Measurements from ENCODE around the gene RPN1.

The RPN1 gene

DNA sequence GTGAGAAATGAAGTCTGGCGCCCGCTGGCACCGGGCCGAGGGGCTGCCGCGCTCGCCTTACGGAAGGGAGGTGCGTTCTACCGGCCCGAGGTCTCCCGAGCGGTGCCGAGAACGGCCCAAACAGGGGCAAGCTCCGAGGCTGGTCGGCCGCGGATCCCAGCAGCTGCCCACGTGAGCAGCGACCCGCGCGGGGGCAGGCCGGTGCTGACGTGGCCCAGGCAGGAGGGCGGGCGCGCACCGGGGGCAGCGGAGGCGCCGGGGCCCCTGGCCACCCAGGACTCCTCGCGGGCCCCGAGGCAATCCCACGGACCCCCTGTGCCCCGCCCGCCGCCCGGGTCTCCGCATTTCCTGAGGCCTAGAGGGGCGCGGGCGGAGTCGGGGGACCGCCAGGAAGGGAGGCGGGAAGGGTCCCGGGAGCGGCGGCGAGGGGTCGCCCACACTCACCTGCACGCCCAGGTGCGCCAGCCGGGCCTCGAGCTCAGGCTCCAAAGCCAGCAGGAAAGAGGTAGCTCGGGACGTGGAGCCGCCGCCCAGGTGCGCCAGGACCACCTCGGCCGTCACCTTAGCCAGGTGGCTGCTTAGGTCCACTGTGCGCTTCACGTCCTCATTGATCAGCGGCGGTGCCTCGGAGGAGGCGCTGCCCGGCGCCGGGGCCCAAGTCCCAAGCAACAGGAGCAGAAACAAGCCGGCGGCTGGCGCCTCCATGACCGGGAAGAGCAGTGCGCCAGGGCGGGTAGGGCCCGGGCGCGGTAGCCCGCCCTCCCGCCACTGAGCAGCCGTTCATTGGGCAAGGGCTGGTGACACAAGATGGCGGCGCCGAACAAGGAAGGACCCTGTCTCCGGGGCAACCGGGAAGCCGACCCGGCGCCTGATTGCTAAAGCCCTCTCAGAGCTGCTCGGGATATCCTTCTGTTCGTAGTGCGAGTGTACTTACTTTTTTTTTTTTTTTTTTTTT lies at the start of gene RPN1:
TSS of gene RPN1 (minus strand) at position 723 of the 955 bp plus-strand sequence. CDS start at position 705, 18 bp downstream.
- TF ChIP-seq, protein P1, sequence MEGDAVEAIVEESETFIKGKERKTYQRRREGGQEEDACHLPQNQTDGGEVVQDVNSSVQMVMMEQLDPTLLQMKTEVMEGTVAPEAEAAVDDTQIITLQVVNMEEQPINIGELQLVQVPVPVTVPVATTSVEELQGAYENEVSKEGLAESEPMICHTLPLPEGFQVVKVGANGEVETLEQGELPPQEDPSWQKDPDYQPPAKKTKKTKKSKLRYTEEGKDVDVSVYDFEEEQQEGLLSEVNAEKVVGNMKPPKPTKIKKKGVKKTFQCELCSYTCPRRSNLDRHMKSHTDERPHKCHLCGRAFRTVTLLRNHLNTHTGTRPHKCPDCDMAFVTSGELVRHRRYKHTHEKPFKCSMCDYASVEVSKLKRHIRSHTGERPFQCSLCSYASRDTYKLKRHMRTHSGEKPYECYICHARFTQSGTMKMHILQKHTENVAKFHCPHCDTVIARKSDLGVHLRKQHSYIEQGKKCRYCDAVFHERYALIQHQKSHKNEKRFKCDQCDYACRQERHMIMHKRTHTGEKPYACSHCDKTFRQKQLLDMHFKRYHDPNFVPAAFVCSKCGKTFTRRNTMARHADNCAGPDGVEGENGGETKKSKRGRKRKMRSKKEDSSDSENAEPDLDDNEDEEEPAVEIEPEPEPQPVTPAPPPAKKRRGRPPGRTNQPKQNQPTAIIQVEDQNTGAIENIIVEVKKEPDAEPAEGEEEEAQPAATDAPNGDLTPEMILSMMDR (IDR thresholded peaks at IDR 0.05), result no peak

DNA sequence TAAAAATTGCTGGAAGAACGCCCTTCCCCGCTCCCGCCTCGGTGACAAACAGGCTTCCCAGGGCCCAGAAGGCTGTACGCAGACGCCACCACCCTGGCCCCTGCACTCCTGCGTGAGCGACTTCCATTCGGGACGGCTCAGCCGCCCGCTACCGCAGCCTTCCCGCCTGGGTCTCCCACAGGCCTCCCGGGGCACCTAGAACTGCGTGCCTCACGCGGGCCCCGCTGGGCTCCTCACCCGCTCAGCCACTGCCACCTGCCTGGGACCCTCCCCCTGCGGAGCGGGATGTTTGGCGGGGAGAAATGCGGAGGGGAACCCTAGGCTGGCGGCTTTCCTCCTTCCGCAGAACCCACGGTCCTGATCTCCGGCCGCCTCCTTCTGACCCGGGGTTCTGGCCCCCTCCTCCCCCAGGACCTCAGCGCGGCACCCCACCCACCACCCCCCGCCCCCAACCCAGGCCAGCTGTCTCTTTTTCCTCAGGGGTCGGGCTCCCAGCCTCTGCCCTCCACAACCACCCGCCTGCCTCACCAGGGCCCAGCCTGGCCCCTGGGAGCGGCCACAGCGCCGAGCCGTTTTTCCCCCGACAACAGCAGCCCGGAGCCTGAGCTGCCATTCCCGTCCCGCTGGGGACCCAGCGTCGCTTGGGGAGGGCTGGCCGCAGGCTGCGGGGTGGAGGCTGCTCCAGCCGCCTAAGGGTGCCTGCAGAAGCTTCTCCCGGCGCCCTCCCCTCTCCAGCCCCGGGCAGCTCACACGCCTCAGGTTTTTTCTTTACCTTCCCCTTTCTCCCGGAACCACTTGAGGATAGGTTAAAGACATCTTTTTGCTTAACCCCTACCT lies 47.8 kb upstream of the RPN1 start:
- TF ChIP-seq, protein P1 (IDR thresholded peaks at IDR 0.05), result no peak

DNA sequence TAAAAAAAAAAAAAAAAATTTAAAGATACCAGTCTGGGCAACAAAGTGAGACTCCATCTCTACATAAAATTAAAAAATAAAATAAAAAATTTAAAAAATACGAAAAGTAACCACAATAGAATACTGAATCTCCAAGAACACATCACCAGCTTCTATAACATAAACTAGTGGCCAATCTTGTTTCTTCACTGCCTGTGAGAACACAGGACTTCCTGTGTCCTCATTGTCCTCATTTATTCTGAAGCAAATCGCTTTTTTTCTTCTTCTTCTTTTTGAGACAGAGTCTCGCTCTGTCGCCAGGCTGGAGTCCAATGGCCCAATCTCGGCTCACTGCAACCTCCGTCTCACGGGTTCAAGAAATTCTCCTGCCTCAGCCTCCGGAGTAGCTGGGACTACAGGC lies 46.7 kb upstream of the RPN1 start:
- TF ChIP-seq, protein P1 (IDR thresholded peaks at IDR 0.05), result no peak

DNA sequence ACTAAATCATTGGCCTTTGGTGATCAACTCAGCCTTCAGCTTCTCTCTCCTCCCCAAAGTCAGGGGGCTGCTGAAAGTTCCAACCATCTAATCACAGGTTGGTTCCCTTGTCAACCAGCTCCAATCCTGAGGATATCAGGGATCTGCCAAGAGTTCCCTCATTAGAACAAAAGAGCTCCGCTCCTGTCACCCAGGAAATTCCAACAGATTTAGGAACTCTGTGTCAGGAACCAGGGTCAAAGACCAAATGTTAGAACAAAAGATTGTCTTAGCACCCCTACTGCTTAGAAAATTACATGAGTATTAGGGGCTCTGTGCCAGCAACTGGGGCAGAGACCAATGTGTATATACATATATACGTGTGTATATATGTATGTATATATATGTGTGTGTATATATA lies 43.1 kb upstream of the RPN1 start:
- TF ChIP-seq, protein P1 (IDR thresholded peaks at IDR 0.05), result no peak

DNA sequence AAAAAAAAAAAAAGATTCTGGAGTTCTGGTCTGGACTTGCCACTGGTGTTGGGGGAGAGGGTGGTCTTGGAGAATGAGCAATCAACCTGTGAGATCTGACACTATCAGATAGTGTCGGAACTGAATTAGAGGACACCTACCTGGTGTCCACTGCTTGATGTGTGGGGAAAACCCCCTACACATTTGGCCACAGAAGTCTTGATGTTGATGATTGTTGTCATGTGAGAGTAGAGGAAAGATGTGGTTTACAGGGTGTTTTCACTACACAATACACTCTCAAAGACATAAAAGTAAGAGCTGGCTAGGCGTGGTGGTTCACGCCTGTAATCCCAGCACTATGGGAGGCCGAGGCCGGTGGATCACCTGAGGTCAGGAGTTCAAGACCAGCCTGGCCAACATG lies 38.4 kb upstream of the RPN1 start:
- TF ChIP-seq, protein P1 (IDR thresholded peaks at IDR 0.05), result no peak

DNA sequence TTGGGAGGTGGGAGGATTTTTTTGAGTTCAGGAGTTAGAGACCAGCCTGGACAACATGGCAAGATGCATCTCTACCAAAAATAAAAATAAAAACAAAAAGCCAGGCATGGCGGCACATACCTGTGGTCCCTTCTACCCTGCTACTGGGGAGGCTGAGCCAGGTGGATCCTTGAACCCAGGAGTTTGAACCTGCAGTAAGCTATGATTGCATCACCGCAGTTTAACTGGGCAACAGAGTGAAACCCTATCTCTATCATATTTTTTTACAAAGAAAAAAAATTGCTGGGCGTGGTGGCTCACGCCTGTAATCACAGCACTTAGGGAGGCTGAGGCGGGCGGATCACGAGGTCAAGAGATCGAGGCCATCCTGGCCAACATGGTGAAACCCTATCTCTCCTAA lies 35.8 kb upstream of the RPN1 start:
- TF ChIP-seq, protein P1 (IDR thresholded peaks at IDR 0.05), result no peak

DNA sequence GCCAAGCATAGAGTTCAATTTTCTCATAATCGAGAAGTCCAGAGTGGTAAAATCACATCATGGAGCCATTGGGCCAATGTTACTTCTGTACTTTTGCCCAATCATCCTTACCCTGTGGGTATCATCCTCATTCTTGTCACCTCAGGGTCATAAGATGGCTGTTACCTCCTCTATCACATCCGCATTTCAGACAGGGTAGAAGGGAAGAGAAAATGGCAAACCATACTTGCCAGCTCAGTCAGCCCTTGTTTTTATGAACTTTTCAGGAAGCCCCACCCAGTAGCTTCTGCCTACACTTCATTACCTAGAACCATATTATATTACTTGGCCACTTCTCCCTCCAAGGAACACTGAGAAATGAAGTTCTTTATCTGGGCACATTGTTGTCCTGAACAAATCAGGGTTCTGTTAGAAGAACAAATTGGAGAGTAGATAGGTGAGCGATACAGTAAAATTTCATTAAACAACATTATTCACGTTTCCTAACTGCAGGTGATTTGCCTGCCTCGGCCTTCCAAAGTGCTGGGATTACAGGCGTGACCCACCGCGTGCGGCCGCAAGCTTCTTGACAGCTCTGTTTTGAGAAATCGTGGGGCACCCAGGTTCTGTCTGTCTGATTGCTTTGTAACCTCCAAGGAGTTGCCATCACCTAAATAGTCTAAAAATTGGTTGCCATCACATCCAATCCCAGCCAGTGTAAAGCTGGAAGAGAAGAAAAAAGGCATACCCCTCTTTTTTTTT lies 34.5 kb upstream of the RPN1 start:
- TF ChIP-seq, protein P1 (IDR thresholded peaks at IDR 0.05), result no peak

Measured in LNCAP (cell line).